T-helper 17 cell (primary cell): Measurements from ENCODE around the gene ZBTB38. TPM values are rescaled to one million over a fixed set of nuclear protein-coding genes. Genes with fewer than 3 reads are reported as not detected.

Experiments
- ATAC-seq: fragments of 150-1000 bp; cut with Tn5 transposase; 2 replicates; pipeline ENCODE4 v1.10.0; 2021; ENCODE audit warnings: mild to moderate bottlenecking, moderate library complexity
- DNase-seq, 3 donors: peaks; one replicate each; pipeline versions ENCODE4 v3.0.0 to v3.0.0-alpha.2; 2020 to 2021
- H3K9me3 ChIP-seq: one replicate; pipeline ENCODE4 v1.7.0; 2013; ENCODE audit warnings: low read length, mild to moderate bottlenecking; ENCODE audit not compliant: control insufficient read depth, poor library complexity, severe bottlenecking
- H3K27ac Mint-ChIP-seq: one replicate; pipeline ENCODE4 v1.8.0; 2022; ENCODE audit warnings: mild to moderate bottlenecking, moderate library complexity, mixed read lengths
- H3K27me3 Mint-ChIP-seq: one replicate; pipeline ENCODE4 v1.8.0; 2022; ENCODE audit warnings: mixed read lengths
- H3K36me3 Mint-ChIP-seq: one replicate; pipeline ENCODE4 v1.8.0; 2022; ENCODE audit warnings: low read depth, mixed read lengths
- H3K4me1 Mint-ChIP-seq: one replicate; pipeline ENCODE4 v1.8.0; 2022; ENCODE audit warnings: mild to moderate bottlenecking, mixed read lengths
- H3K4me3 Mint-ChIP-seq: one replicate; pipeline ENCODE4 v1.8.0; 2022; ENCODE audit warnings: mild to moderate bottlenecking, moderate library complexity, mixed read lengths
- total RNA-seq, 4 donors: library from RNA in 2 of 4; stranded (reverse) in 2 of 4; gene quantifications; one replicate each; pipeline ENCODE4 v1.2.3 and lab custom pipeline; 2022 to 2026

Gene ZBTB38
- total RNA-seq, 2 donors from 2014 or later, result 51.6 to 54.0 TPM

GRCh38 chr3:141332416-141332815, 35.9 kb upstream of the ZBTB38 start:
- peaks cover 2% of the 10 kb centered on the region for H3K36me3 Mint-ChIP-seq
- DNase-seq, result no peak
- H3K27ac Mint-ChIP-seq, result no peak overlapping the region
- H3K4me1 Mint-ChIP-seq, result peaks cover 4% of the 10 kb centered on the region
- ATAC-seq, result no peak
- peaks cover 29% of the 10 kb centered on the region for H3K27me3 Mint-ChIP-seq
- H3K9me3 ChIP-seq, result no peaks in the 10 kb centered on the region
- no peak overlapping the region for H3K4me3 Mint-ChIP-seq

GRCh38 chr3:141333836-141334626, 34.3 kb upstream of the ZBTB38 start:
- H3K9me3 ChIP-seq, result no peaks in the 10 kb centered on the region
- Mint-ChIP-seq H3K36me3 (peaks cover 2% of the 10 kb centered on the region), H3K27ac (no peak overlapping the region), H3K4me1 (peaks cover 4% of the 10 kb centered on the region), H3K4me3 (no peak overlapping the region), H3K27me3 (peaks cover 31% of the 10 kb centered on the region)
- DNase-seq (no peak), ATAC-seq (no peak)

GRCh38 chr3:141334627-141335250, 33.6 kb upstream of the ZBTB38 start:
- no peak for ATAC-seq
- H3K4me1 Mint-ChIP-seq, result peaks cover 4% of the 10 kb centered on the region
- DNase-seq, result no peak
- no peak overlapping the region for H3K4me3 Mint-ChIP-seq
- H3K36me3 Mint-ChIP-seq, result peaks cover 8% of the 10 kb centered on the region
- no peaks in the 10 kb centered on the region for H3K9me3 ChIP-seq
- H3K27ac Mint-ChIP-seq, result no peak overlapping the region
- H3K27me3 Mint-ChIP-seq, result peaks cover 38% of the 10 kb centered on the region

- no peak for ATAC-seq
Observed at GRCh38 chr3:141335531-141336061, 32.7 kb upstream of the ZBTB38 start.

DNA sequence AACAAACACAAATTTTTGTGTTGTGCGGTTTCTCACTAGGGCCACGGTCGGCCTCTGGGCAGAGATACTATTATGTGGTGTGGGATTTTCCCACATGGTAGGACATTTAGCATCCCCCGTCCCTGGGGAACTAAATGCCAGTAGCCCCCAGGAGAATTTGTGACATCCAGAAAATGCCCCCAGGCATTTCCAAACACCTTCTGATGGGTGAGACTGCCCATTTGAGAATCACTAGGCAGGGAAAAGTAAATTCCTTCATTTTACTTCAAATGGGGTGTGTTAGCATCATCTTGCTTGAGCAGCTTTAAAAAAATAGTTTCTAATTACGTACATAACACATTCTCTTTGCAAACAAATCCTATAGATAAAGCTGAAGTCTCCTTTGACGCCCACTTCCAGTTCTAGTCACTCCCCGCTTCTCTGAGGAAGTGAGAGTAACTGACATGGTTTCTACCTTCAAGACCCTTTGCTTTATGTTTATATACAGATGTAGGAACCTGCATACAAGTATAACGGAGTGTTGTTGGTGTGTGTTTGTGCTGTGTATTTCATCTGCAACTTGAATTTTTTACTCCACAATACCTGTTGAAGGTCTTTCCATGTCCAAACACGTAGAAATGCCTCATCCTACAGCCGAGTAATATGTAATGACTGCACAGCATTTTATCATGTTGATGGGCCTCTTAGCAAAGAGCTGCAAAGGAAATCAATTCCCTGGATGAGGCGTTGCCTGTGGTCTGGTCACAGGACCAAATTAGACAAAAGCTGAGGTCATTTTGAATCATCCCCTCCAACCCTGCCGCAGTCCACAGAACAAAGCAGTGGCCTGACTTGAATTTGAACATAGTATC, 31.4 kb upstream of the ZBTB38 start:
- Mint-ChIP-seq H3K4me1 (peaks cover 2% of the 10 kb centered on the region), H3K27ac (no peak overlapping the region), H3K27me3 (peaks cover 36% of the 10 kb centered on the region), H3K36me3 (peaks cover 9% of the 10 kb centered on the region), H3K4me3 (no peak overlapping the region)
- DNase-seq, result no peak
- ATAC-seq, result peak; percentile 36
- H3K9me3 ChIP-seq, result no peaks in the 10 kb centered on the region

More at GRCh38 chr3:141335531-141336061, 32.7 kb upstream of the ZBTB38 start:
- Mint-ChIP-seq H3K27ac (no peak overlapping the region), H3K4me3 (no peak overlapping the region), H3K36me3 (peaks cover 9% of the 10 kb centered on the region), H3K27me3 (peaks cover 41% of the 10 kb centered on the region), H3K4me1 (peaks cover 4% of the 10 kb centered on the region)
- no peaks in the 10 kb centered on the region for H3K9me3 ChIP-seq
- no peak for DNase-seq

DNA sequence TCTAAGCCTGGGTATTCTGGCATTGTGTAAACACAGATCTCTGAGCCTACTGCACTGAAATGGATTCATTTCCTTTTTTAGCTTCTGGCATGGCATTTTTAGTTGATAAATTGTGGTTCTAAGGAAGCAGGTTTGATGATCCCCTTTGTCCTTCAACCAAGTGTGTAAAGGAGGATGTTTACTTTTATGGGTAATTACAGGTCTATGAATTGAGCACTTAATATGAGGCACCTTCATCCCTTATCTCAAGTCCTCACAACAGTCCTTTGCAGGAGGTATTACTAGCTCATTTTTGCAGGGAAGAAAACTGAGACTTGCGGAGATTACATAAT, 30.8 kb upstream of the ZBTB38 start:
- no peak for ATAC-seq

DNA sequence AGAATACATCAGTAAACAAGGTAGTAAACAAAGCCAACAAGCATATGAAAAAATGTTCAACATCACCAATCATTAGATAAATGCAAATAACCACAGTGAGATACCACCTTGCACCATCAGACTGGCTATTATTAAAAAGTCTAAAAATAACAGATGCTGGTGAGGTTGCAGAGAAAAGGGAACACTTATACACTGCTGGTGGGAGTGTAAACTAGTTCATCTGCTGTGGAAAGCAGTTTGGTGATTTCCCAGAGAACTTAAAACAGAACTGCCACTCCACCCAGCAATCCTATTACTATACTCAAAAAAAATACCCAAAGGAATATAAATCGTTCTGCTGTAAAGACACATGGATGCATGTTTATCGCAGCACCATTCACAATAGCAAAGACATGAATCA, 30.3 kb upstream of the ZBTB38 start:
- no peak overlapping the region for H3K27ac Mint-ChIP-seq
- no peaks in the 10 kb centered on the region for H3K9me3 ChIP-seq
- no peak overlapping the region for H3K4me3 Mint-ChIP-seq
- ATAC-seq, result no peak
- peaks cover 9% of the 10 kb centered on the region for H3K36me3 Mint-ChIP-seq
- H3K27me3 Mint-ChIP-seq, result peaks cover 26% of the 10 kb centered on the region
- peaks cover 3% of the 10 kb centered on the region for H3K4me1 Mint-ChIP-seq
- DNase-seq, result no peak

More for the DNA sequence above, 30.8 kb upstream of the ZBTB38 start:
- Mint-ChIP-seq H3K4me3 (no peak overlapping the region), H3K36me3 (peaks cover 9% of the 10 kb centered on the region), H3K27me3 (peaks cover 31% of the 10 kb centered on the region), H3K27ac (no peak overlapping the region), H3K4me1 (peaks cover 2% of the 10 kb centered on the region)
- no peak for DNase-seq
- H3K9me3 ChIP-seq, result no peaks in the 10 kb centered on the region

DNA sequence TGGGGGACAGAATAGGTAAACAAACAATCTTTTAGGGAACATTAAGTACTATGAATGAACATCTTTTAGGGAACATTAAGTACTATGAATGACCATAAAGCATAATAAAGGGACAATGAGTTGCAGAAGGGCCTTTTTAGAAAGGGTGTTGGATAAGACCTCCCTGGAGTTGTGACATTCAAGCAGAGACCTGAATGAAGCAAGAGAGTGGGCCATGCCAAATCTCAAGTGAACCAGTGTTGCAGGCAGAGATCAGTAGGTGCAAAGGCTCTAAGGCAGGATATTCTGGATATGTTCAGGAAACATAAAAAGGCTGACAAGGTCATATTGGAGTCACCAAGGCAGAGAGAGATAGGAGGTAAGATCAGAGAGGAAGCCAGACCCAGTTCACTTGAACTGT, 29.4 kb upstream of the ZBTB38 start:
- no peak overlapping the region for H3K4me3 Mint-ChIP-seq
- H3K27me3 Mint-ChIP-seq, result peaks cover 26% of the 10 kb centered on the region
- H3K4me1 Mint-ChIP-seq, result peaks cover 3% of the 10 kb centered on the region
- ATAC-seq, result no peak
- no peaks in the 10 kb centered on the region for H3K9me3 ChIP-seq
- H3K36me3 Mint-ChIP-seq, result peaks cover 9% of the 10 kb centered on the region
- H3K27ac Mint-ChIP-seq, result no peak overlapping the region
- no peak for DNase-seq

GRCh38 chr3:141341536-141341935, 26.8 kb upstream of the ZBTB38 start:
- no peak for DNase-seq
- Mint-ChIP-seq H3K27ac (no peak overlapping the region), H3K4me3 (no peak overlapping the region), H3K36me3 (peaks cover 7% of the 10 kb centered on the region), H3K4me1 (peaks cover 2% of the 10 kb centered on the region), H3K27me3 (peaks cover 12% of the 10 kb centered on the region)
- ATAC-seq, result no peak
- no peaks in the 10 kb centered on the region for H3K9me3 ChIP-seq

- H3K27me3 Mint-ChIP-seq, result peaks cover 12% of the 10 kb centered on the region
- no peak for DNase-seq
- H3K9me3 ChIP-seq, result no peaks in the 10 kb centered on the region
- H3K36me3 Mint-ChIP-seq, result peaks cover 7% of the 10 kb centered on the region
- H3K4me3 Mint-ChIP-seq, result no peak overlapping the region
- no peak overlapping the region for H3K27ac Mint-ChIP-seq
- no peak for ATAC-seq
- H3K4me1 Mint-ChIP-seq, result peaks cover 2% of the 10 kb centered on the region
Observed at GRCh38 chr3:141342386-141342785, 25.9 kb upstream of the ZBTB38 start.

DNA sequence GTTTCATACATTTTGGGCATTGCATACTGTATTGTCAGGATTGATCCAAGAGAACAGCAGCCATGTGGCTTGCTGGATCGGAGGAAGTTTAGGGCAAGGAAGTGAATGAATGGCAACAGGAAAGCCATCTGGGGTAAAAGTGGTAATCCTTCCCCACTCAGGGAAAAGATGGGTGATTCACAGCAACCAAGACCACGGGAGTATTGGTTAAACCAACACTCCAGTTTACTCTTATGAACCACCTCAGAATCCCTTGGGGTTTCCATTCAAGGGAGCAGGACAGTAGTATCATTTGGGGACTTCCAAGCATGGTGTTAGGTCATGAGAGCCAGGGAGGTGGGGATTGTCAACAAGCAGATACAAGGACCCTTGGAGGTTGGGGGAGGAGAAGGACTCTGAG, 25.2 kb upstream of the ZBTB38 start:
- Mint-ChIP-seq H3K27ac (no peak overlapping the region), H3K4me1 (peaks cover 2% of the 10 kb centered on the region), H3K36me3 (peaks cover 7% of the 10 kb centered on the region), H3K27me3 (peaks cover 12% of the 10 kb centered on the region), H3K4me3 (no peak overlapping the region)
- no peaks in the 10 kb centered on the region for H3K9me3 ChIP-seq
- no peak for ATAC-seq
- DNase-seq, result no peak

- no peak overlapping the region for H3K4me3 Mint-ChIP-seq
- H3K27ac Mint-ChIP-seq, result no peak overlapping the region
- no peaks in the 10 kb centered on the region for H3K9me3 ChIP-seq
- DNase-seq (no peak), ATAC-seq (no peak)
- peaks cover 12% of the 10 kb centered on the region for H3K27me3 Mint-ChIP-seq
- H3K4me1 Mint-ChIP-seq, result peaks cover 2% of the 10 kb centered on the region
- H3K36me3 Mint-ChIP-seq, result peaks cover 8% of the 10 kb centered on the region
Observed at GRCh38 chr3:141343865-141344271, 24.4 kb upstream of the ZBTB38 start.

GRCh38 chr3:141345528-141345927, 22.8 kb upstream of the ZBTB38 start:
- Mint-ChIP-seq H3K4me3 (no peak overlapping the region), H3K36me3 (peaks cover 4% of the 10 kb centered on the region), H3K27me3 (no peaks in the 10 kb centered on the region), H3K27ac (no peak overlapping the region), H3K4me1 (peaks cover 2% of the 10 kb centered on the region)
- H3K9me3 ChIP-seq, result no peaks in the 10 kb centered on the region
- DNase-seq (no peak), ATAC-seq (no peak)
